Skin epidermis (tissue), 12 donors: ENCODE data around the gene HLF.
A peak's percentile ranks its signal among the peaks of the same experiment; 100 is the strongest.

Experiments
- H3K27ac ChIP-seq, 21 experiments: fragments of 200-600 bp; sonication (generic) in 11 of 21; one replicate each; pipeline ENCODE4 v1.5.0; 2020; ENCODE audit warnings: mild to moderate bottlenecking in 3 of 21, inconsistent platforms in 2 of 21, moderate library complexity in 2 of 21
- H3K4me3 ChIP-seq, 7 experiments: fragments of 200-600 bp; sonication (generic) in 2 of 7; one replicate each; pipeline ENCODE4 v1.5.0; 2020; ENCODE audit warnings: inconsistent platforms in 2 of 7, mild to moderate bottlenecking in 2 of 7, moderate library complexity in 1 of 7

Gene HLF

DNA sequence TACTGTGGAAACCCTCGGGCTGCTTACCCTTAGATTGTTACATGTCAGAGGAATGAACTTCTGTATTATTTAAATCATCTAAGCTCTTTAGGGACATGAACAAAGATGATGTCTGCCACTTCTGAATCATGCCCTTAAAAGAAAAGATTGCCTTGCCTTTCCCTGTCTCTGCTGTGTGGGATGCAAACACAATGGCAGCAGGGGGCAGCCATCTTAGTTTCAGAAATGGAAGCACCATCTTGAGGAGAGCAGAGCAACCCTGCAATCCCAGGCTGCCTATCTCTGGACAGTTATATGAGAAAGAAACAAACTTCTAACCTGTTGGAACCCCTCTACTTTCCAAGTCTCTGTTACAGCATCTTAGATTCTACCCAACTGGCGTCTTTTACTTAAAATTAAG, 16.7 kb upstream of the HLF start:
- Histone ChIP-seq H3K4me3 (no peak overlapping the region), H3K27ac (no peak overlapping the region)

DNA sequence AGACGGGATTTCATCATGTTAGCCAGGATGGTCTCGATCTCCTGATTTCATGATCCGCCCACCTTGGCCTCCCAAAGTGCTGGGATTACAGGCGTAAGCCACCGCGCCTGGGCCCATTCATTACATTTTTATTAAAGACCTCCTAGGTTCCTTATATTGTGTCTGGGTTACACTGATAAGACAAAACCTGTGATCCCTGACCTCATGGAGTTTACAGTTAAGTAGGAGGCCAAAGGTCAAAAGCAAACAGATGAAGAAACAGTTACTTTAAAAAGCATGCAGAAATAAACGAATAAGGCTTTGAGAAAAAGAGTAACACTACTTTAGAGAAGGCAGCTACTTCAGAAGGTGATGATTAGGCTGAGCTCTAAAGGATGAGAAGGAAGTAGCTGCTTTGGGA, 14.9 kb upstream of the HLF start:
- Histone ChIP-seq H3K4me3 (no peak overlapping the region), H3K27ac (no peak overlapping the region)

DNA sequence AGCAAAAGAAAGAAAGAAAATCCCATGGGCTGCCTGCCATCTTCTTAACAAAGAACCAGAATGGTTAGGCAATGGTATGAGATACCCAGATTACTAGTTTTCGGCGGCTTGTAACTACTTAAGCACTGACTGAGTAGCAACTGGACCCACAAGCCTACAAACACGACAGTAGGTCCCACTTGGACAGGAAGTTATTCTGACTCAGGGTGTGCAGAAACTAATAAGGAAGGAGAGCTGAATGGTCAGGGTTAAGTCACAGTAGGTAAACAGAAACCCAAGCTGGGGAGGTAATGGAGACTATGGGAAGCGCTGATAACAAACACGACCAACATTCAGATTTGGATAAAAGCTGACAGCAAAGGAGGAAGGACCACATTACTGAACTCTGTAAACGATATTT, 10.4 kb upstream of the HLF start:
- Histone ChIP-seq H3K27ac (no peak overlapping the region), H3K4me3 (no peak overlapping the region)

DNA sequence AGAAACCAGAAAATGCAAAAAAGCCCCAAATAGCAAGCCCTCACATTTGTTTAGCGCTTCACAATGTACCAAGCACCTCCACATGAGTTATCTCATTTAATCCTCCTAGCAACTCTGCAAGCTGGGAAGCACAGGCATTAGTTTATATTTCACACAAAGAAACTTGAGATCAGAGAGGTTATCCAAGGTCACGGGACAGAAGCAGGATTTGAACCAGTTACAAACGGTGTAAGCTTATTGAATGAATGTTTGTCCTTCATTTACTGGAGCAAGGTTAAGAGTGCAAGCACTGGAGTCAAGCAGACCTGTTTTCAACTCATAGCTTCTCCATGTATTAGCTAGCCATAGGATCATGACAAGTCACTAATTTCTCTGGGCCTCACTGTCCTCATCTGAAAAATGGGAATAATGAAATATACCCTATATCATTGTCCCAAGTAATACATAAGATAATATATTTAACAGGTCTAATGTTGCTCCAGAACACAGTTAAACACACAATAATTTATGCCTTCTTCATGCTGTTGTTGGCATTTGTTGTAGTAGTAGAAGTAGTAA, 6.1 kb upstream of the HLF start:
- Histone ChIP-seq H3K4me3 (no peak overlapping the region), H3K27ac (peak overlapping the region in 4 of 21 experiments; percentile 5 to 45 (median 22))

GRCh38 chr17:55259684-55260111, 5.1 kb upstream of the HLF start:
- Histone ChIP-seq H3K27ac (peak overlapping the region in 4 of 21 experiments; percentile 8 to 45 (median 24)), H3K4me3 (no peak overlapping the region)

DNA sequence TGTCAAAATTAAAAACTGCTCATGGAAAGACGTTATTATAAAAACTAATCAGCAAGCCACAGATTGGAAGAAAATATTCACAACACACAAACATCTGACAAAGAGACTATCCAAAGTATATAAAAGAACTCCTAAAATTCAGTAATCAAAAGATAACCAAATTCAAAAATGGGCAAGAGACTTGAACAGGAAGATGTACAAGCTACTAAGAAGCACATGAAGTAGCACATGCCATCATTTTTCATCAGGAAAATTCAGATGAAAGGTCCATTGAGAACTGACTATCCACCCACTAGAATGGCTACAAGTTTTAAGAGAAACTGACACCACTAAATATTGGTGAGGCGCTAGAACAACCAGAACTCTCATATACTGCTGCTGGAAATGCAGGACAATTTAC, 3.4 kb upstream of the HLF start:
- Histone ChIP-seq H3K27ac (no peak overlapping the region), H3K4me3 (no peak overlapping the region)

DNA sequence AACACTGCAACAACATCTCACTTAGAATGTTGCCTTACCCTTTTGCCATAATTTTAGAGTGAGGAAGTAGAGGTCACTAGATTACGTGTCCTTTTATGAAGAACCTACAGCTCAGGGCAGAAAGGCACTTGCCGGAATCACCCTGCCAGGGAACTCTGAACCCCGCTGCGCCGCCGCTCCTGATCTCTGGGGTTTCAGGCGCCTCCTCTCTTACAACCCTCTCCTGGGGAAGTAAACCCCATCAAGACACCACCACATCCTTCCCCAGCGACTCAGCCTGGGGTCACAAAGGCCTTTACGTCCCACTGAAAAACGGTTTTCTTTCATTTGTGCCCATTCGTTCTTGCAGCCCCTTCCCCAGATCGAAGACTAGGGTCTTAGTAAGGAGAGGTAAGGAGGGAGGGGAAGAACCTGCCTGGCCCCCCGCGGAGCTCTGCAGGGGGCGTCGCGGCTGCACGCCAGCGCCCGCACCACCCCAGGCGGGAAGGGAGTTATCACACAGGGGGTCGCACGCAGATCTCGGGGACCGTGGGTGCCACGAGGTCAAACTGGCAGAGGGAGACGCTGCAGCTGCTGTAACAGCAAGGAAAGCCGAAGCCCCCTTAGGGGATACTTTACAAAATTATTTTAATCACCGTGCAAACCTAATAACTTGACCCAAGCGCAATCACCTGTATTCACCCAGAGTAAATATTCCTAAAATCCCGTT, 1.0 kb upstream of the HLF start:
- Histone ChIP-seq H3K4me3 (peak overlapping the region in 3 of 7 experiments; percentile 7 to 61 (median 57)), H3K27ac (no peak overlapping the region)

DNA sequence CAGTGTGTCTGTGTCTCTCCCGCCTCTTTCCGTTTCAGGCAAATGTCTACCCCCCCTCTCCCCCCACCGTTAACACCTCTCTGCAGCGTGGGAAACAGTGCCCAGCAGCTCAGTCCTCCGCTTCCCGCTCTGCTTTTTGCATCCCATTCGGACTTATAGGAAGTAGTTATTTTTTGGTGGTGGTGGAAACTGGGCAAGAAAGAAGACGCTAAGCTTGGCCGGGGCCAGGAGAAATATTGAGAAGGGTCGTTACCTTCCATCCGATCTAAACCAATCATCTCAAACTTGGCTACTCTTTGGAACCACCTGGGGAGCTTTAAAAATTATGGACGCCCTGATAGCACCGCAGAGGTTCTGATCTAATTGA, 499 bp upstream of the HLF start:
- Histone ChIP-seq H3K27ac (no peak overlapping the region), H3K4me3 (peak overlapping the region in 6 of 7 experiments; percentile 4 to 61 (median 48))

DNA sequence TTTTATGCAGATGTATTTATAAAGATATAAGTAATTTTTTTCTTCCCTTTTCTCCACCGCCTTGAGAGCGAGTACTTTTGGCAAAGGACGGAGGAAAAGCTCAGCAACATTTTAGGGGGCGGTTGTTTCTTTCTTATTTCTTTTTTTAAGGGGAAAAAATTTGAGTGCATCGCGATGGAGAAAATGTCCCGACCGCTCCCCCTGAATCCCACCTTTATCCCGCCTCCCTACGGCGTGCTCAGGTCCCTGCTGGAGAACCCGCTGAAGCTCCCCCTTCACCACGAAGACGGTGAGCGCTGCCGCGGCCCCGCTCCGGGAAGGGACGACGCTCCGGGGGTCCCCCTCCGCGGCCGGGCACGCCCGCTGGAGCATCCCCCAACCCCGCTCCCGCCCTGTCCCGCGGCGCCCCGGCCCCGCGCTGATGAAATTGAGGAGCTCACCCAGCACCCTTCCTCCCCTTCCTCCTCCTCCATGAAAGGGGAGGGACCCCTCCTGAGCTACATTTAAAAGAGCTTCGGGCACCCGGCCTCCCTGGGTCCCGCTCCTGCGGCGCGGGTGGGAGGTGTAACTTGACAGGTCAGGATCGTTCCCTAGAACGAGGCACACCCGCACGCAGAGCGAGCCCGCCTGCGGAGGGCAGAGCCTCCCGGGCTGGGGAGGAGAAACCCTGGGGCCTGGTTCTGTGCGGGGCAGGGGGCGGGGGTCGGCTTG, 706 bp downstream of the HLF start:
- H3K27ac ChIP-seq: peak overlapping the region in 16 of 21 experiments; percentile 27 to 90 (median 66)

DNA sequence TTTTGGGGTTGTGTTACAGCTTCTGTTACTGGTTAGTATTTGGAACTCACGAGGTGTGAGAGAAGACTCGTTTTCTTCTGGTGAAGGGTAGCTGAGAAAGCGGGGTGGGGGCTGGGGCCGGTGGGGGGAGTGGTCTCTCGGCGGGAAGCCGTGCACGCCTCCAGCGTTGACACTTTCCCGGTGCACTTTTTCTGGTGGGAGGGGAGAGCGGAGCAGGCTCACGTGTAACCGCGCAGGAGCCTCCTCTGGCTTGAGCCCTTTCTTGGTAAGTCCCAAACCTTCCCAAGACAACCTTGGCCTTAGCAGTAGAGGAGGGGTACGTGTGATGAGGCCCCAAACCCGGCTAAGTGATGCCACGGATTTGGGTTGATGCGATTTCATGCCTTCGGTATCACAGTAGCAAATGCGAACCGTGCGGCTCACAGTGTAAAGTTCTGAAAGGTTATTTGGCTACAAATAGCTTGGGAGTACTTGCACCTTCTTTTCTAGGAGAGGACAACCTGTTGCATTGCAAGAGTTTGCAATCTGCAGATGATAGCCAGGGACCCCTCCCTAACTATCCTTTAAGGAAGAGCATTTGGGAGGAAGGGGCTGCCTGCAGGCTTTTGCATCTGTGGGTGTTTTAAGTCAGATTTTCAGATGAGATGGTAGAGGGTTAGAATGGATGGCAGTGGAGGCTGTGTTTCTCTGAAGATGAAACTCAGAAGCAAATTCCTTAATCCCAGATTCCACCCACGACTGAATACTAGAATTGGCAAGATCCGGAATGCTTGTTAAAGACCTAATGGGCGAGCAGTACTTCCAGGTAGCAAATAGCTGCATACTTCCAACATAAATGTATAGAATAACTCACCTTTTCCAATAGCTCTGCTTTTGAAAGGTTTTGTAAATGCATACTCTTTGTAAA, 1.5 kb downstream of the HLF start:
- H3K4me3 ChIP-seq: peak overlapping the region; percentile 37 to 61 (median 50)
- H3K27ac ChIP-seq: peak overlapping the region in 15 of 21 experiments; percentile 29 to 90 (median 69)

More for the DNA sequence above, 706 bp downstream of the HLF start:
- H3K4me3 ChIP-seq: peak overlapping the region; percentile 37 to 61 (median 50)

GRCh38 chr17:55266958-55267688, 2.4 kb downstream of the HLF start:
- Histone ChIP-seq H3K4me3 (peak overlapping the region in 2 of 7 experiments; percentile 57 to 61), H3K27ac (no peak overlapping the region)

GRCh38 chr17:55267777-55268648, 3.3 kb downstream of the HLF start:
- no peak overlapping the region for H3K4me3 ChIP-seq
- H3K27ac ChIP-seq: peak overlapping the region in 1 of 21 experiments; percentile 13

GRCh38 chr17:55268649-55269480, 4.1 kb downstream of the HLF start:
- Histone ChIP-seq H3K27ac (peak overlapping the region in 1 of 21 experiments; percentile 18), H3K4me3 (no peak overlapping the region)

- H3K27ac ChIP-seq: no peak overlapping the region
- H3K4me3 ChIP-seq: no peak overlapping the region
These were observed 5.1 kb downstream of the HLF start for GRCh38 chr17:55269894-55270293.

DNA sequence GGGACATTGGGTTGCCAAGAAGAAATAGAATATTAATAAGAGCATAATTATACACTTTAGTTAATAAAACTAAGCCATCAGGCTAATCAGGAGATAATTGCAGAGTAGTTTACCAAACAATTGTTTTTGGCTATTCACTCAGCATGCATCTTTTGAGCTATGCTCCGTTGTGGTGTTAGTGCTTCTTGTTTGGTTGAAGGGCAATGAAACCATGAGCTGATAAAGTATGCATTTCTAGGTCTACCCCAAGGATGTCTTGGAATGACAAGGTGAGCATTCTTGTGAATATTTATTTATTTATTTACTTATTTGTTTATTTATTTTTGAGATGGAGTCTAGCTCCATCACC, 6.4 kb downstream of the HLF start:
- Histone ChIP-seq H3K4me3 (no peak overlapping the region), H3K27ac (no peak overlapping the region)

DNA sequence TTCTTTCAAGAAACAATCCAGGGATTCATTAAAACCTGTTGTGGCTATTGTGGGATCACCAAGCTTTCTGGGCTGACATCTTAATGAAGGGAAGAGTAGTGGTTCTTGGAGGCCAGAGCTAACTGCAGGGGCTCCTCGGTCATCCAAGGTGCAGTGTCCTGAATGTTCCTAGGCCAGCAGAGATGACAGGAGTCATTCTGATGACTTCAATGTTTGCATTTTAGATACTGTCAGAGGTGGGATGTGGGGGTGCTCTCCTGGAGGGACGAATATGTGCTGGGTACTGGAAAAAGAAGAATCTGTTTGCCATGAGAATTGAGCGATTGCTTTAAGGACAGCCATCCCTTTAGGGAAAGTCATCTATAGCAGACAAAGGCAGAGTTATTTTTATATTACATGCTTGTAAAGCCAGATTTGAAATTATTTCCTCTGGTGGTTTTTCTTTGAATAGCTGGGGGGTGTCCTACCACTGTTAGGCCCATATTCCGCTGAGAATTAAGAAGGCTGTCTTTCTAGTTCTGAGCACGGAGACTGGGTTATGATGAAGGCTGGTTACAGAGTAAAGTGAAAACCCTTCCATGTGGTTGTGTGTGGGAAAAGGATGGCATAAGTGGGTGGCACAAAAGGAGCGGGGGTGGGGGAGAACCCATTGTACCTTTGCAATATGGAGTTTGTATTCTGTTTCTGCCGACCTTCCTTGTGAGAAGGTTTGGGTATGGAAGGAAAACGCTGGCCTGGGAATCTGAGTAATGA, 7.4 kb downstream of the HLF start:
- peak overlapping the region in 1 of 21 experiments; percentile 0 for H3K27ac ChIP-seq
- H3K4me3 ChIP-seq: no peak overlapping the region
